Astrocyte (in vitro differentiated cells and primary cell): ENCODE data around the gene ADORA1. TPM values are rescaled to one million over a fixed set of nuclear protein-coding genes. Genes with fewer than 3 reads are reported as not detected.

ENCODE experiments used
- DNase-seq: peaks from one replicate; pipeline ENCODE4 v3.0.0-alpha.2; 2010; ENCODE audit warnings: low read depth
- FAIRE-seq: peaks from 2 replicates; lab custom pipeline; 2011; peaks lifted over from hg19 to GRCh38; lab: Jason Lieb, UNC
- H2AFZ ChIP-seq: 2 replicates; pipeline ENCODE4 v1.6.0; 2012; ENCODE audit warnings: low read depth, low read length, inconsistent platforms
- H3K27ac ChIP-seq: 2 replicates; pipeline ENCODE4 v1.5.1; 2011; ENCODE audit warnings: low read depth, low read length, inconsistent platforms
- H3K27me3 ChIP-seq: 2 replicates; pipeline ENCODE4 v1.6.0; 2011; ENCODE audit warnings: low read length, inconsistent platforms; ENCODE audit not compliant: insufficient read depth
- H3K36me3 ChIP-seq: 2 replicates; pipeline ENCODE4 v1.5.1; 2011; ENCODE audit warnings: low read length, inconsistent platforms; ENCODE audit not compliant: insufficient read depth
- H3K4me1 ChIP-seq: 2 replicates; pipeline ENCODE4 v1.5.1; 2011; ENCODE audit warnings: low read length, inconsistent platforms; ENCODE audit not compliant: insufficient read depth
- H3K4me2 ChIP-seq: 2 replicates; pipeline ENCODE4 v1.6.0; 2012; ENCODE audit warnings: low read length, inconsistent platforms
- H3K4me3 ChIP-seq: 2 replicates; pipeline ENCODE4 v1.5.1; 2011; ENCODE audit warnings: low read depth, mild to moderate bottlenecking, low read length, inconsistent platforms; ENCODE audit not compliant: insufficient read depth
- H3K79me2 ChIP-seq: 2 replicates; pipeline ENCODE4 v1.6.0; 2012; ENCODE audit warnings: mild to moderate bottlenecking, low read length, inconsistent platforms; ENCODE audit not compliant: insufficient read depth
- H3K9ac ChIP-seq: 2 replicates; pipeline ENCODE4 v1.6.0; 2012; ENCODE audit warnings: mild to moderate bottlenecking, low read length, inconsistent platforms
- H3K9me3 ChIP-seq: 2 replicates; pipeline ENCODE4 v1.5.1; 2012; ENCODE audit warnings: low read depth, mild to moderate bottlenecking, low read length, inconsistent platforms; ENCODE audit not compliant: insufficient read depth
- H4K20me1 ChIP-seq: 2 replicates; pipeline ENCODE4 v1.6.0; 2012; ENCODE audit warnings: low read length, inconsistent platforms; ENCODE audit not compliant: insufficient read depth
- H3K27ac Mint-ChIP-seq: one replicate; pipeline ENCODE4 v1.8.0; 2021; ENCODE audit warnings: mild to moderate bottlenecking, mixed read lengths; ENCODE audit not compliant: unreplicated experiment
- H3K27me3 Mint-ChIP-seq: one replicate; pipeline ENCODE4 v1.8.0; 2021; ENCODE audit warnings: low read depth, mixed read lengths; ENCODE audit not compliant: unreplicated experiment
- H3K36me3 Mint-ChIP-seq: one replicate; pipeline ENCODE4 v1.8.0; 2021; ENCODE audit warnings: low read depth, mixed read lengths; ENCODE audit not compliant: unreplicated experiment
- H3K4me1 Mint-ChIP-seq: one replicate; pipeline ENCODE4 v1.8.0; 2021; ENCODE audit warnings: low read depth, mixed read lengths; ENCODE audit not compliant: unreplicated experiment
- H3K4me3 Mint-ChIP-seq: one replicate; pipeline ENCODE4 v1.8.0; 2021; ENCODE audit warnings: mild to moderate bottlenecking, moderate library complexity, mixed read lengths; ENCODE audit not compliant: unreplicated experiment
- H3K9me3 Mint-ChIP-seq: one replicate; pipeline ENCODE4 v1.8.0; 2021; ENCODE audit warnings: mild to moderate bottlenecking, mixed read lengths; ENCODE audit not compliant: unreplicated experiment
- EZH2 ChIP-seq: IDR thresholded peaks from 2 replicates; pipeline ENCODE4 v1.6.1; 2012; ENCODE audit warnings: mild to moderate bottlenecking, low read length, inconsistent platforms; ENCODE audit not compliant: insufficient read depth
- total RNA-seq: library from RNA; stranded (reverse); gene quantifications from 2 replicates; pipeline ENCODE4 v1.2.1, GENCODE V29; 2021
- TF ChIP-seq, protein P1 (sequence below): IDR thresholded peaks from 2 replicates; pipeline ENCODE4 v1.5.1; 2011; ENCODE audit warnings: low read depth, mild to moderate bottlenecking, inconsistent platforms, low read length, moderate library complexity; ENCODE audit not compliant: insufficient read depth

The ADORA1 gene
- total RNA-seq, 1 donor from 2014 or later = 5.7 TPM

DNA sequence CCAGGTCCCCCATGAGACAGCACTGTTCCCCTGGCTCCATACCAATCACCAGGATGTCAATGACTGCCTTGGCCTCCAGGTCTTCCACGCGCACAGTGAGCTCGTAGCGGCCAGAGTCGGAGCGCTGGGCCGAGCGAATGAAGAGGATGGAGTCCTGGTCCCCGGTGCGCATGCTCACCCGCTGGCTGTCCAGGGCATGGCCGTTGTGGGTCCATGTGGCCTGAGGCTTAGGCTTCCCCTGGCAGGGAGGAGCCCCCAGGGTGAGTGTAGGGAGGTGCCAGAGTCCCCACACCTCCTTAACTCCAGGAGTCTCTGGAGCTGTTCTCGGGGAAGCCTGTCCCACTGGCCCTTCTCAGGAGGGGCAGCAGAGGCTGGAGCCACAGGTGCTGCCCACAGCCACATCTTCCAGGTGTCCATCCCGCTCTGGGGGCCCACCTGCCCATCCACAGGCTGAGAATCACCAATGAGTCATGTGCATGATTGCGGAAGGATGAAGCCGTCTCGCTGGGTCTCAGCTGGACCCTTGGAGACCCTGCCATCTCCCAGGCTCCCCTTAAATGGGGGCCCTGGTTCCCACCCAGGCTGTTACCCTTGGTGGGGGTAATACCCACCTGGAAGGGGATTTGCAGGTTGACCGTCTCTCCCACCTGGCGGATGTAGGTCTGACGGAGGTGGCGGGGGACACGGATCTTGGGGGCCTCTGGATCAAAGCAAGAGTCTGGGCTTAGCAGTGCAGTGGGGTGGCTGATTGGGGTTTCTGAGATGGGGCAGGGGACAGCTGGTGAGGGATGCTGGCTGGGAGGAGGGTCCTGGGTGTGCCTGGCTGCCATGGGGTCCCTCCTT, 44.0 kb downstream of the ADORA1 start:
- Mint-ChIP-seq H3K4me3 (no peak overlapping the region), H3K27ac (no peak overlapping the region), H3K4me1 (peaks cover 7% of the 10 kb centered on the region), H3K27me3 (peaks cover 26% of the 10 kb centered on the region), H3K36me3 (peaks cover 9% of the 10 kb centered on the region), H3K9me3 (no peaks in the 10 kb centered on the region)
- H3K9me3 ChIP-seq = no peaks in the 10 kb centered on the region
- DNase-seq = no peak
- no peaks in the 10 kb centered on the region for H3K79me2 ChIP-seq
- no peaks in the 10 kb centered on the region for H3K27me3 ChIP-seq
- H3K9ac ChIP-seq = no peak overlapping the region
- H4K20me1 ChIP-seq = no peaks in the 10 kb centered on the region
- H3K36me3 ChIP-seq = no peaks in the 10 kb centered on the region
- no peak for FAIRE-seq
- no peak for TF ChIP-seq EZH2
- TF ChIP-seq, protein P1, sequence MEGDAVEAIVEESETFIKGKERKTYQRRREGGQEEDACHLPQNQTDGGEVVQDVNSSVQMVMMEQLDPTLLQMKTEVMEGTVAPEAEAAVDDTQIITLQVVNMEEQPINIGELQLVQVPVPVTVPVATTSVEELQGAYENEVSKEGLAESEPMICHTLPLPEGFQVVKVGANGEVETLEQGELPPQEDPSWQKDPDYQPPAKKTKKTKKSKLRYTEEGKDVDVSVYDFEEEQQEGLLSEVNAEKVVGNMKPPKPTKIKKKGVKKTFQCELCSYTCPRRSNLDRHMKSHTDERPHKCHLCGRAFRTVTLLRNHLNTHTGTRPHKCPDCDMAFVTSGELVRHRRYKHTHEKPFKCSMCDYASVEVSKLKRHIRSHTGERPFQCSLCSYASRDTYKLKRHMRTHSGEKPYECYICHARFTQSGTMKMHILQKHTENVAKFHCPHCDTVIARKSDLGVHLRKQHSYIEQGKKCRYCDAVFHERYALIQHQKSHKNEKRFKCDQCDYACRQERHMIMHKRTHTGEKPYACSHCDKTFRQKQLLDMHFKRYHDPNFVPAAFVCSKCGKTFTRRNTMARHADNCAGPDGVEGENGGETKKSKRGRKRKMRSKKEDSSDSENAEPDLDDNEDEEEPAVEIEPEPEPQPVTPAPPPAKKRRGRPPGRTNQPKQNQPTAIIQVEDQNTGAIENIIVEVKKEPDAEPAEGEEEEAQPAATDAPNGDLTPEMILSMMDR = no peak
- no peaks in the 10 kb centered on the region for H3K4me1 ChIP-seq
- H2AFZ ChIP-seq = no peak overlapping the region
- H3K27ac ChIP-seq = no peak overlapping the region
- H3K4me3 ChIP-seq = no peak overlapping the region
- no peak overlapping the region for H3K4me2 ChIP-seq

GRCh38 chr1:203172184-203173010, 44.9 kb downstream of the ADORA1 start:
- no peak overlapping the region for H3K9ac ChIP-seq
- peaks cover 6% of the 10 kb centered on the region for H3K4me1 ChIP-seq
- H3K27me3 ChIP-seq = no peaks in the 10 kb centered on the region
- no peak overlapping the region for H3K4me3 ChIP-seq
- no peak for FAIRE-seq
- no peak overlapping the region for H2AFZ ChIP-seq
- Mint-ChIP-seq H3K36me3 (peaks cover 6% of the 10 kb centered on the region), H3K9me3 (no peaks in the 10 kb centered on the region), H3K4me1 (peaks cover 16% of the 10 kb centered on the region), H3K27me3 (peaks cover 22% of the 10 kb centered on the region), H3K27ac (no peak overlapping the region), H3K4me3 (no peak overlapping the region)
- no peaks in the 10 kb centered on the region for H3K79me2 ChIP-seq
- DNase-seq = no peak
- no peak for TF ChIP-seq EZH2
- TF ChIP-seq, protein P1 = peak; percentile 74
- no peak overlapping the region for H3K4me2 ChIP-seq
- no peaks in the 10 kb centered on the region for H3K36me3 ChIP-seq
- H4K20me1 ChIP-seq = no peaks in the 10 kb centered on the region
- no peaks in the 10 kb centered on the region for H3K9me3 ChIP-seq
- no peak overlapping the region for H3K27ac ChIP-seq
